MM.1S (cell line): ENCODE results near the gene MICAL2.

Experiments
- DNase-seq: peaks from one replicate; pipeline ENCODE4 v3.0.0-alpha.2; 2015
- H2AFZ ChIP-seq: fragments of 300-600 bp; sonication (generic); 2 replicates; pipeline ENCODE4 v1.6.0; 2016; ENCODE audit warnings: antibody characterized with exemption, low read length
- H3F3A ChIP-seq: fragments of 300-600 bp; sonication (generic); 2 replicates; pipeline ENCODE4 v1.6.1; 2016; ENCODE audit warnings: mild to moderate bottlenecking, antibody characterized with exemption, low read length, moderate library complexity, mixed read lengths; ENCODE audit not compliant: insufficient read depth
- H3K27ac ChIP-seq: fragments of 300-600 bp; sonication (generic); 2 replicates; pipeline ENCODE4 v1.5.1; 2016; ENCODE audit warnings: mild to moderate bottlenecking, low read length
- H3K27me3 ChIP-seq: fragments of 300-600 bp; sonication (generic); replicated peaks from 2 replicates; pipeline ENCODE4 v1.6.0; 2016; ENCODE audit warnings: low read length; ENCODE audit not compliant: insufficient read depth
- H3K36me3 ChIP-seq: fragments of 300-600 bp; sonication (generic); replicated peaks from 2 replicates; pipeline ENCODE4 v1.6.1; 2016; ENCODE audit warnings: mild to moderate bottlenecking, low read length, mixed read lengths; ENCODE audit not compliant: insufficient read depth
- H3K4me1 ChIP-seq: fragments of 300-600 bp; sonication (generic); 2 replicates; pipeline ENCODE4 v1.6.1; 2016; ENCODE audit warnings: low read length, mixed read lengths
- H3K4me2 ChIP-seq: fragments of 300-600 bp; sonication (generic); 2 replicates; pipeline ENCODE4 v1.6.0; 2016; ENCODE audit warnings: low read depth, low read length
- H3K4me3 ChIP-seq: fragments of 300-600 bp; sonication (generic); 2 replicates; pipeline ENCODE4 v1.5.1; 2016; ENCODE audit warnings: low read length, mixed read lengths
- H3K79me2 ChIP-seq: fragments of 300-600 bp; sonication (generic); 2 replicates; pipeline ENCODE4 v1.6.1; 2016; ENCODE audit warnings: mixed run types, low read length, mixed read lengths
- H3K9ac ChIP-seq: fragments of 300-600 bp; sonication (generic); 2 replicates; pipeline ENCODE4 v1.6.1; 2016; ENCODE audit warnings: low read length, mixed read lengths
- H3K9me2 ChIP-seq: fragments of 300-600 bp; sonication (generic); replicated peaks from 2 replicates; pipeline ENCODE4 v1.6.1; 2016; ENCODE audit warnings: mild to moderate bottlenecking, low read length, mixed read lengths; ENCODE audit not compliant: insufficient read depth
- H3K9me3 ChIP-seq: fragments of 300-600 bp; sonication (generic); replicated peaks from 2 replicates; pipeline ENCODE4 v1.6.1; 2016; ENCODE audit warnings: mild to moderate bottlenecking, low read length, mixed read lengths; ENCODE audit not compliant: insufficient read depth
- H4K20me1 ChIP-seq: fragments of 300-600 bp; sonication (generic); 2 replicates; pipeline ENCODE4 v1.6.1; 2016; ENCODE audit warnings: mild to moderate bottlenecking, low read length, moderate library complexity, mixed read lengths; ENCODE audit not compliant: insufficient read depth
- EZH2 ChIP-seq: fragments of 300-600 bp; sonication (generic); optimal IDR thresholded peaks from 2 replicates; pipeline ENCODE3; 2017; ENCODE audit warnings: low read depth, mild to moderate bottlenecking, antibody characterized with exemption, low read length, mixed read lengths
- EZH2phosphoT487 ChIP-seq: fragments of 300-600 bp; sonication (generic); IDR thresholded peaks from 2 replicates; pipeline ENCODE4 v1.6.1; 2018; ENCODE audit warnings: antibody characterized with exemption, low read length
- TF ChIP-seq, protein P1 (sequence below): fragments of 300-600 bp; sonication (generic); IDR thresholded peaks from 2 replicates; pipeline ENCODE4 v1.5.1; 2016; ENCODE audit warnings: antibody characterized with exemption, low read length, mixed read lengths

MICAL2 gene

DNA sequence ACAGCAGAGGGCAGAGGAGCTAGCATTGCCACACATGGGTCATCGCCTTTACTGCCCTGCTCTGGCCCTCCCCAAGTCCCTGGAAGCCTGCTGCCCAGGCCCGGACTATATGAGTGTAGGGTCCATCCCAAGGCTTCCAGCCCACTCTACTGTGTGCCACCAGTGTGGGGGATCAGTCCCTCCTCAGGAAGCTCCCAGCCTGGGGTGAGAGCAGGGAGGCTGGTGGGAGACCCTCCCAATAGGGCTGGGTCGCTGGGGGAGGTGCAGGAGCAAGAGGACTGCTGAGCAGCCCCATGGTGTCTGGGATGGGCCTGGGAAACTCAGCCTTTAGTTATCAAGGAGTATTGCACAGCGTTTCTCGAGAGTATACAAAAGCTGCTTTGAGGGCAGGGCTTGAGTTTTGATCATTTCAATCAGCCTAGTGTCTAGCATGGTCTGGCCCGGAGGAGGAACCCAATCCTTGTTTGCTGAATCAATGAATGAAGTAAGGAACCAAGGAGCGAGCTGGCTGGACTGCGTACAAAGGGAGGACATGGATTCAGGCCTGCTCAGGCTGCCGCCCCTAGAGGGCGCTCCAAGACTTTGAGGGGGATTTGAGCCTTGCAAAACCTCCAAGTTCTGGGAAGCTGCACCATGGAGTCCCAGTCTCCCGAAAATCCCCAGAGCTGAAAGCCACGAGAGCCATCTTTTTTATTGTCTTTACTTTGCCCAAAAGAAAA is 178.0 kb downstream of the MICAL2 start:
- no peak overlapping the region for H3K27ac ChIP-seq
- no peak overlapping the region for H3K9ac ChIP-seq
- H3F3A ChIP-seq: no peaks in the 10 kb centered on the region
- H3K79me2 ChIP-seq: no peaks in the 10 kb centered on the region
- no peak for TF ChIP-seq EZH2phosphoT487
- TF ChIP-seq, protein P1, sequence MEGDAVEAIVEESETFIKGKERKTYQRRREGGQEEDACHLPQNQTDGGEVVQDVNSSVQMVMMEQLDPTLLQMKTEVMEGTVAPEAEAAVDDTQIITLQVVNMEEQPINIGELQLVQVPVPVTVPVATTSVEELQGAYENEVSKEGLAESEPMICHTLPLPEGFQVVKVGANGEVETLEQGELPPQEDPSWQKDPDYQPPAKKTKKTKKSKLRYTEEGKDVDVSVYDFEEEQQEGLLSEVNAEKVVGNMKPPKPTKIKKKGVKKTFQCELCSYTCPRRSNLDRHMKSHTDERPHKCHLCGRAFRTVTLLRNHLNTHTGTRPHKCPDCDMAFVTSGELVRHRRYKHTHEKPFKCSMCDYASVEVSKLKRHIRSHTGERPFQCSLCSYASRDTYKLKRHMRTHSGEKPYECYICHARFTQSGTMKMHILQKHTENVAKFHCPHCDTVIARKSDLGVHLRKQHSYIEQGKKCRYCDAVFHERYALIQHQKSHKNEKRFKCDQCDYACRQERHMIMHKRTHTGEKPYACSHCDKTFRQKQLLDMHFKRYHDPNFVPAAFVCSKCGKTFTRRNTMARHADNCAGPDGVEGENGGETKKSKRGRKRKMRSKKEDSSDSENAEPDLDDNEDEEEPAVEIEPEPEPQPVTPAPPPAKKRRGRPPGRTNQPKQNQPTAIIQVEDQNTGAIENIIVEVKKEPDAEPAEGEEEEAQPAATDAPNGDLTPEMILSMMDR: peak; percentile 93
- no peak for TF ChIP-seq EZH2
- DNase-seq: peak; percentile 54
- 0 out of 2 replicates have a peak, but pooled peaks cover 4% of the 10 kb centered on the region for H3K4me1 ChIP-seq
- H4K20me1 ChIP-seq: no peaks in the 10 kb centered on the region
- H3K4me3 ChIP-seq: no peak overlapping the region
- H3K4me2 ChIP-seq: no peak overlapping the region
- no peaks in the 10 kb centered on the region for H3K36me3 ChIP-seq
- no peaks in the 10 kb centered on the region for H3K9me3 ChIP-seq
- no peak overlapping the region for H2AFZ ChIP-seq
- H3K9me2 ChIP-seq: no peaks in the 10 kb centered on the region
- no peaks in the 10 kb centered on the region for H3K27me3 ChIP-seq

DNA sequence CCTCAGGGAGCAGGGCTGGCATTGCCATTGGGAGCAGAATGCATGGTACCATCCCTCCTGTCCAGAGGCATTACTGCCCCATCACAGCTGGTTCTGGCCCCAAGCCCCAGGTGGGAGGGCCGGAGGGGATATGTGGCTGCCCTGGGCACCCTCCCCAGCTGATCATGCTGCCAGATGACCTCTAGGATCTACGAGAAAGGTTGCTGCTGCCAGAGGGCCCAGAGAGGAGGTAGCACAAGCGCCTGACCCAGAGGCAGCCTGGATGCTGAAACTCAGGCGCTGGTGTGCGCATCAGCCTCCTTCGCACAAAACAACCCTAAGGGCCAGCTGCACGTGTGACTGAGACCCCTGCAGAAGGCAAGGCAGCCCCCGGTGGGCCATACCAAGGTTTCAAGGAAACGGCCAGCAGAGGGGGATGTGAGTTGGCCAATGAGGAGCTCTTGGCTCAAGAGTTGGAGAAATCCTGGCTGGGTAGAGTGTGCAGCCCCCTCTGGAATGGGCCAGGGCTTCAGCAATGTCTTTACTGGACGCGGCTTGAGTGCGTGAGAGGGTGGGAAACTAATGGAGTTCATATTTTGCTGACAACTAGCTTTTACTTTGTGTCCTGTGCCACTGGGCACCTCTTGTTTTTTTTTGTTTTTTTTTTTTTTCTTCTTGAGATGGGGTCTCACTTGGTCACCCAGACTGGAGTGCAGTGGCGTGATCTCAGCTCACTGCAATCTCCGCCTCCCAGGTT is 178.7 kb downstream of the MICAL2 start:
- H3K9ac ChIP-seq: no peak overlapping the region
- H3K36me3 ChIP-seq: no peaks in the 10 kb centered on the region
- H3K4me1 ChIP-seq: 0 out of 2 replicates have a peak, but pooled peaks cover 4% of the 10 kb centered on the region
- H3K9me3 ChIP-seq: no peaks in the 10 kb centered on the region
- H4K20me1 ChIP-seq: no peaks in the 10 kb centered on the region
- H3K9me2 ChIP-seq: no peaks in the 10 kb centered on the region
- no peak overlapping the region for H3K4me2 ChIP-seq
- H3K27me3 ChIP-seq: no peaks in the 10 kb centered on the region
- TF ChIP-seq, protein P1: no peak
- TF ChIP-seq EZH2phosphoT487 (no peak), EZH2 (no peak)
- H3K27ac ChIP-seq: no peak overlapping the region
- H3F3A ChIP-seq: no peaks in the 10 kb centered on the region
- H3K4me3 ChIP-seq: no peak overlapping the region
- no peak overlapping the region for H2AFZ ChIP-seq
- no peak for DNase-seq
- H3K79me2 ChIP-seq: no peaks in the 10 kb centered on the region

DNA sequence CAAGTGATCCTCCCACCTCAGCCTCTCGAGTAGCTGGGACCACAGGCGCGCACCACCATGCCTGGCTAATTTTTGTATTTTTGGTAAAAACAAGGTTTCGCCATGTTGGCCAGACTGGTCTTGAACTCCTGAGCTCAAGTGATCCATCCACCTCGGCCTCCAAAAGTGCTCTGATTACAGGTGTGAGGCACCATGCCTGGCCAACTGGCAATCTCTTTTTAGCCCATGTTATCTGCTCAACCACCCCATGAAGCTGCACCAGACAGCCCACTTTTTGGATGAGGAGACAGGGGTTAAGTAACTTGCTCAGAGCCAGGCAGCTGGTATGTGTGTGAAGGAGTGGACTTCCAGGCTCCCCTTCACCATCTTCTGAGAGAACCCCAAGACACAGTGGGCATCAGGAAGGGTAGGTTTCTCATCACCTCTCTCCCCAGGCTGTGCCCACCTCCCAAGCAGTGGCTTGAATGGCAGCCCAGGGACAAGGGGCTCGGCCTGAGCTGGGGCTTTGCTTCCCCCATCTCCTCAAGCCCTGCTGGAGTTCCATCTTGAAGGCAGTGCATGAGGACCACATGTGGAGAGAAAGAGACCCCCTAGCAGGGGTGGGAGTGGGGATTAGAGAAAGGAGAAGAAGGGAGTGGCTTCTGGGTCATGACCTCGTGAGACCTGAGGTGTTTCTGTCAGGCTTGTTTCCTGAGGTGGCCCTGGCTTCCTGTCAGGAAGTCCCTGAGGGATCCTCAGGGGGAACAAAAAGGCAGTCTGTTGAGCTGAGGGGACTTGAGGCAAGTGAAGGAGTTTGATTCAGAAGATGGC is 179.5 kb downstream of the MICAL2 start:
- Histone ChIP-seq H3K27ac (no peak overlapping the region), H4K20me1 (no peaks in the 10 kb centered on the region), H3F3A (no peaks in the 10 kb centered on the region), H3K9ac (no peak overlapping the region), H3K36me3 (no peaks in the 10 kb centered on the region), H3K4me3 (no peak overlapping the region), H3K9me3 (no peaks in the 10 kb centered on the region), H3K27me3 (no peaks in the 10 kb centered on the region), H3K4me2 (no peak overlapping the region), H3K4me1 (0 out of 2 replicates have a peak, but pooled peaks cover 4% of the 10 kb centered on the region), H3K9me2 (no peaks in the 10 kb centered on the region), H2AFZ (no peak overlapping the region), H3K79me2 (no peaks in the 10 kb centered on the region)
- TF ChIP-seq, protein P1: no peak
- TF ChIP-seq EZH2 (no peak), EZH2phosphoT487 (no peak)
- no peak for DNase-seq
